Measurements from ENCODE around the gene WDR91.

Gene WDR91

DNA sequence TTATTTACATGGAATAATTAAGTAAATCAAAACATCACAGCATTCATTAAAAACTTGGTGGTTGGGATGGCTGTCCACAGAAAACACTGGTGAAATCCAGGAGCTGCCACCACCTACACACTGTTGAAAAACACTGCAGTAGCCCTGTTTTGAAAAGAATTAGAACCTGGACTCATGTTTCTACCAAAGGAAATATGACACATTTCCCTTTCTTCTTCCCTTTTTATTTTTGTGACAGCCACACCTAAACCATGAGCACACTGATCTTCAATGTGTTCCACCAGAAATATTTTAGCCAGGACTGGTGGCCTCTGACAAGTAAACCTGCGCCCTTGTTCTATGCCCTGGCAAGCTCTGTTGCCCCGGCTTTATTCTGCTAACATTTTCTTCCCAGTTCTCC is 60.2 kb downstream of the WDR91 start:
- TF ChIP-seq, protein P1, sequence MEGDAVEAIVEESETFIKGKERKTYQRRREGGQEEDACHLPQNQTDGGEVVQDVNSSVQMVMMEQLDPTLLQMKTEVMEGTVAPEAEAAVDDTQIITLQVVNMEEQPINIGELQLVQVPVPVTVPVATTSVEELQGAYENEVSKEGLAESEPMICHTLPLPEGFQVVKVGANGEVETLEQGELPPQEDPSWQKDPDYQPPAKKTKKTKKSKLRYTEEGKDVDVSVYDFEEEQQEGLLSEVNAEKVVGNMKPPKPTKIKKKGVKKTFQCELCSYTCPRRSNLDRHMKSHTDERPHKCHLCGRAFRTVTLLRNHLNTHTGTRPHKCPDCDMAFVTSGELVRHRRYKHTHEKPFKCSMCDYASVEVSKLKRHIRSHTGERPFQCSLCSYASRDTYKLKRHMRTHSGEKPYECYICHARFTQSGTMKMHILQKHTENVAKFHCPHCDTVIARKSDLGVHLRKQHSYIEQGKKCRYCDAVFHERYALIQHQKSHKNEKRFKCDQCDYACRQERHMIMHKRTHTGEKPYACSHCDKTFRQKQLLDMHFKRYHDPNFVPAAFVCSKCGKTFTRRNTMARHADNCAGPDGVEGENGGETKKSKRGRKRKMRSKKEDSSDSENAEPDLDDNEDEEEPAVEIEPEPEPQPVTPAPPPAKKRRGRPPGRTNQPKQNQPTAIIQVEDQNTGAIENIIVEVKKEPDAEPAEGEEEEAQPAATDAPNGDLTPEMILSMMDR (IDR thresholded peaks at IDR 0.05; ENCODE audit: insufficient read depth, low read length, poor library complexity, severe bottlenecking) = no peak
- no peak for TF ChIP-seq EZH2phosphoT487 (conservative IDR thresholded peaks at IDR 0.05; ENCODE audit: low read length)
- no peaks in the 10 kb centered on the region for H3K79me2 ChIP-seq (ENCODE audit: insufficient read depth, low read length)
- no peak overlapping the region for H2AFZ ChIP-seq (ENCODE audit: low read depth, low read length, severe bottlenecking)
- no peak overlapping the region for H3K27ac ChIP-seq (ENCODE audit: low read depth, low read length)
- no peaks in the 10 kb centered on the region for H3K9me3 ChIP-seq (ENCODE audit: insufficient read depth, low read length)
- no peaks in the 10 kb centered on the region for H3K36me3 ChIP-seq (ENCODE audit: low read length)
- no peaks in the 10 kb centered on the region for H3K27me3 ChIP-seq (ENCODE audit: low read length)
- H3K4me2 ChIP-seq (ENCODE audit: low read depth, low read length, poor library complexity, severe bottlenecking) = no peak overlapping the region
- no peak overlapping the region for H3K4me3 ChIP-seq (ENCODE audit: insufficient read depth, low read length, poor library complexity, severe bottlenecking)
- H3K9me2 ChIP-seq (replicated peaks; ENCODE audit: insufficient read depth, low read length) = no peaks in the 10 kb centered on the region
- no peak overlapping the region for H3K9ac ChIP-seq (ENCODE audit: low read length)
- H3F3A ChIP-seq (ENCODE audit: insufficient read depth) = no peaks in the 10 kb centered on the region
- H4K20me1 ChIP-seq (ENCODE audit: low read depth, low read length) = no peaks in the 10 kb centered on the region

DNA sequence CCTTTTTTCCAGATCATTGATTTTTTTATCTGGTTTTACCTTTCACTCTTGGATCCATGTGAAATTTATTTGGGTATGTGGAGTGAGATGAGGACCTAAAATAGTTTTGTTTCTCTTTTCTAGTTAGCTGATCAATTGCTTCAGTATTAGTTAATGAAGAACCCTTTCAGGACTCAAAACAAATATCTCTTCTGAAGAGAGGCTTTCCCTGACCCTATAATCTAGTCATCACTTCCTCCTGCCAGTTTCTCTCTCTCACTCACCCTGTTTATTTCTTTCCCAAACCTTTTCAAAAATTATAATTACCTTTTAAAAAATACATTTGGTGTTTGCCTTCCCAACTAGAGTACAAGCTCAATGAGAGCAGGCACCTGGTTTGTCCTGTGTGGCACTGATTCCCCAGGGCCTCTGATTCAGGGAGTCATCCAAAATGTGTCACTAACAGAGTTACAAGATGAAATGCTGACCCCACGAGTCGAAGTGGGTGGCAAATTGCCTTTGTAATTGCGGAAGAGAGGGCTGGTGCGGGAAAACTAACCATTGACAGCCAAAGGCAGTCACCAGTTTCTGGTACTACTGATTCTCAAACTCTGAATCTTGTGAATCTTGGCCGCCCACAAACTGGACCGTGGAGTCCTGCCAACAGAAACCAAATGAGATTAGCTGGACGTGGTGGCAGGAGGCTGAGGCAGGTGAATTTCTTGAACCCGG is 61.1 kb downstream of the WDR91 start:
- Histone ChIP-seq H3K4me3 (ENCODE audit: insufficient read depth, low read length, poor library complexity, severe bottlenecking) (no peak overlapping the region), H3K9ac (ENCODE audit: low read length) (no peak overlapping the region), H3K27me3 (ENCODE audit: low read length) (no peaks in the 10 kb centered on the region)

DNA sequence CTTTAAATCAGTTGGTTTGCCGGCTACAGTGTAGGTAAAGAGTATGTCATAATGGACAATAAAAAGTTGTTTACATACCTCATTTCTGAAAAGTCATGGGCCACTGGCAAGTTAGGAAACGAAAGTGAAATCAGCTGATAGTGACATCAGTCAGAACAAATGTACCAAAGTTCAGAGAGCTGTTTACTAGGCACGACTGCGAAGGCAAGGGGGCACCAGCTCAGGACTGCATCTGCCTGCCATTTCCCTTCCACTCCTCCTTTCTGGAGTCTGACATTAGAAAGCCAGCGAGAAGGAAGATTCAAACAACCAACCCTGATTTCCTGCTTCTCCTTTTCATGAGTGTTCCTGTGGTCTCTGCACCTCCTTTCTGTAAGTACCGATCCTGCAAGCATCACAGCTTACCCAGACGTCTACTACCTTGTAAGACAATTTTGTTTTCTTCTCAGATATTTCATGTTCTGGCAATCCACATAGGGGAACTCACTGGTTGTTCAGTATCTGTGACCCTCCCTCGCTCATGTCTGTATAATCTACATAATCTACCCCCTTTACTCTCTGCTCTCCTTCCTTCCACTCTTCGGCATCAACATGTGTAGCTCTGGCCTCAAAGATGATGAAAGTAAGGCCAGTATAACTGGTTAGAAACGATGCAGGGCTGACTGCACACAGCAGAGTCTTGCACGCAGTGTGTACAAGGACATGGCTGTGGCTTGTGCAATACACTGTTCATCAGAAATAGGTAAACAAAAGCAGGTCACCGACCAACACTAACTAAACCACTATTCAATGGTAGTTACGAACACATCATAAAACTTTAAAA is 63.2 kb downstream of the WDR91 start, which contains the start of gene TMEM140:
Gene TMEM140 (plus strand): TSS at position 174 of the 823 bp plus-strand sequence. CDS start 16,370 bp downstream, outside the sequence.
- no peak for TF ChIP-seq EZH2phosphoT487 (conservative IDR thresholded peaks at IDR 0.05; ENCODE audit: low read length)
- TF ChIP-seq, protein P1 (IDR thresholded peaks at IDR 0.05; ENCODE audit: insufficient read depth, low read length, poor library complexity, severe bottlenecking) = no peak
- Histone ChIP-seq H3F3A (ENCODE audit: insufficient read depth) (no peaks in the 10 kb centered on the region), H3K27ac (ENCODE audit: low read depth, low read length) (no peak within 1 kb of the TSS), H3K4me2 (ENCODE audit: low read depth, low read length, poor library complexity, severe bottlenecking) (peak within 1 kb of the TSS; percentile 60), H2AFZ (ENCODE audit: low read depth, low read length, severe bottlenecking) (peak within 1 kb of the TSS; percentile 49), H3K9ac (ENCODE audit: low read length) (peak within 1 kb of the TSS; percentile 17; the same call in 1 of the 2 replicates), H3K9me2 (replicated peaks; ENCODE audit: insufficient read depth, low read length) (no peaks in the 10 kb centered on the region), H3K36me3 (ENCODE audit: low read length) (no peaks in the 10 kb centered on the region), H3K9me3 (ENCODE audit: insufficient read depth, low read length) (no peaks in the 10 kb centered on the region), H3K4me3 (ENCODE audit: insufficient read depth, low read length, poor library complexity, severe bottlenecking) (peak within 1 kb of the TSS; percentile 16), H3K79me2 (ENCODE audit: insufficient read depth, low read length) (no peaks in the 10 kb centered on the region), H3K27me3 (ENCODE audit: low read length) (no peaks in the 10 kb centered on the region), H4K20me1 (ENCODE audit: low read depth, low read length) (no peaks in the 10 kb centered on the region)

More for the DNA sequence above, 61.1 kb downstream of the WDR91 start:
- TF ChIP-seq EZH2phosphoT487 (conservative IDR thresholded peaks at IDR 0.05; ENCODE audit: low read length) = no peak
- TF ChIP-seq, protein P1 (IDR thresholded peaks at IDR 0.05; ENCODE audit: insufficient read depth, low read length, poor library complexity, severe bottlenecking) = no peak
- Histone ChIP-seq H3K36me3 (ENCODE audit: low read length) (no peaks in the 10 kb centered on the region), H4K20me1 (ENCODE audit: low read depth, low read length) (no peaks in the 10 kb centered on the region), H3K9me2 (replicated peaks; ENCODE audit: insufficient read depth, low read length) (no peaks in the 10 kb centered on the region), H2AFZ (ENCODE audit: low read depth, low read length, severe bottlenecking) (no peak overlapping the region), H3K79me2 (ENCODE audit: insufficient read depth, low read length) (no peaks in the 10 kb centered on the region), H3K27ac (ENCODE audit: low read depth, low read length) (no peak overlapping the region), H3K4me2 (ENCODE audit: low read depth, low read length, poor library complexity, severe bottlenecking) (no peak overlapping the region), H3F3A (ENCODE audit: insufficient read depth) (no peaks in the 10 kb centered on the region), H3K9me3 (ENCODE audit: insufficient read depth, low read length) (no peaks in the 10 kb centered on the region)

Data from SU-DHL-6 (cell line).